Measurements from ENCODE around the gene CPB1.

GRCh38 chr3:148840451-148840850, 12.8 kb downstream of the CPB1 start:
- no peak for TF ChIP-seq GABPA (IDR thresholded peaks at IDR 0.05; ENCODE audit: borderline replicate concordance, insufficient read depth, low read length)
- TF ChIP-seq SUZ12 (IDR thresholded peaks at IDR 0.05; ENCODE audit: low read length) = no peak
- no peak for TF ChIP-seq CBX8 (IDR thresholded peaks at IDR 0.05; ENCODE audit: borderline replicate concordance, low read depth, low read length)
- TF ChIP-seq MAX (IDR thresholded peaks at IDR 0.05) = no peak
- no peak for TF ChIP-seq CTCF (IDR thresholded peaks at IDR 0.05; ENCODE audit: control extremely low read depth in 1 of 3, insufficient read depth in 1 of 3, low read depth in 1 of 3, low read length in 3 of 3)
- no peak for TF ChIP-seq POLR2A (IDR thresholded peaks at IDR 0.05; ENCODE audit: control extremely low read depth in 1 of 2, low read depth in 2 of 2, low read length in 2 of 2)
- TF ChIP-seq EP300 (IDR thresholded peaks at IDR 0.05; ENCODE audit: borderline replicate concordance in 1 of 2, low read depth in 2 of 2, low read length in 2 of 2) = no peak
